ENCODE measurements around the gene SUCLG2. TPM values are rescaled to one million over a fixed set of nuclear protein-coding genes. Genes with fewer than 3 reads are reported as not detected.

The SUCLG2 gene, protein sequence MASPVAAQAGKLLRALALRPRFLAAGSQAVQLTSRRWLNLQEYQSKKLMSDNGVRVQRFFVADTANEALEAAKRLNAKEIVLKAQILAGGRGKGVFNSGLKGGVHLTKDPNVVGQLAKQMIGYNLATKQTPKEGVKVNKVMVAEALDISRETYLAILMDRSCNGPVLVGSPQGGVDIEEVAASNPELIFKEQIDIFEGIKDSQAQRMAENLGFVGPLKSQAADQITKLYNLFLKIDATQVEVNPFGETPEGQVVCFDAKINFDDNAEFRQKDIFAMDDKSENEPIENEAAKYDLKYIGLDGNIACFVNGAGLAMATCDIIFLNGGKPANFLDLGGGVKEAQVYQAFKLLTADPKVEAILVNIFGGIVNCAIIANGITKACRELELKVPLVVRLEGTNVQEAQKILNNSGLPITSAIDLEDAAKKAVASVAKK
- total RNA-seq (2022; extraction: Qiagen RNA extraction) = 33.4 to 44.1 TPM (median 40.3 TPM) in 5 replicates

GRCh38 chr3:67654099-67654843, at the start of gene SUCLG2:
TSS of gene SUCLG2 (minus strand) at chr3:67654612. CDS start at chr3:67654586, 26 bp downstream.

Data from A549 treated with dexamethasone at 1 μM for 4 hours (cell line).